IMR-90 (cell line): Measurements from ENCODE around the gene ZNF821. TPM values are rescaled to one million over a fixed set of nuclear protein-coding genes. Genes with fewer than 3 reads are reported as not detected.

Experiments
- ATAC-seq: fragments of 200-7000 bp; cut with Tn5 transposase; 2 replicates; pipeline ENCODE4 v1.9.1; 2020; ENCODE audit warnings: low read depth, mild to moderate bottlenecking, moderate library complexity
- BruUV-seq: library from RNA; stranded (reverse); fragments of 400-500 nt; replicated peaks from 2 replicates; lab custom pipeline; 2021; lab: Mats Ljungman, UMichigan
- CTCF ChIA-PET: fragments of 300-600 bp; formaldehyde crosslinking; extraction: SDS; loops from one replicate; lab custom pipeline; 2021; ENCODE audit warnings: antibody characterized with exemption; lab: Yijun Ruan, JAX
- POLR2A ChIA-PET: fragments of 300-600 bp; sonication (Branson Sonifier 250); formaldehyde crosslinking; loops from one replicate; lab custom pipeline; 2022; ENCODE audit warnings: antibody characterized with exemption; ENCODE audit not compliant: unreplicated experiment; lab: Charles Lee
- DNase-seq: peaks from one replicate; pipeline ENCODE4 v3.0.0; 2013
- H2AFZ ChIP-seq: replicated peaks from 2 replicates; pipeline ENCODE3; 2013; ENCODE audit warnings: low read length, mild to moderate bottlenecking; ENCODE audit not compliant: poor library complexity
- H2AK5ac ChIP-seq: 2 replicates; pipeline ENCODE4 v1.6.1; 2013; ENCODE audit warnings: low read depth, low read length, inconsistent platforms
- H2AK9ac ChIP-seq: replicated peaks from 2 replicates; pipeline ENCODE3; 2013; ENCODE audit warnings: mild to moderate bottlenecking, low read depth, low read length, moderate library complexity; ENCODE audit not compliant: poor library complexity
- H2BK120ac ChIP-seq: 2 replicates; pipeline ENCODE4 v1.6.1; 2013; ENCODE audit warnings: low read depth, low read length, inconsistent platforms
- H2BK15ac ChIP-seq: 3 replicates; pipeline ENCODE4 v1.6.1; 2013; ENCODE audit warnings: low read depth, low read length, inconsistent platforms
- H2BK20ac ChIP-seq: 2 replicates; pipeline ENCODE4 v1.6.1; 2013; ENCODE audit warnings: low read depth, mild to moderate bottlenecking, inconsistent platforms, low read length, moderate library complexity
- H2BK5ac ChIP-seq: 2 replicates; pipeline ENCODE4 v1.6.1; 2013; ENCODE audit warnings: mild to moderate bottlenecking, low read depth, low read length, inconsistent platforms; ENCODE audit not compliant: poor library complexity, severe bottlenecking
- H3K14ac ChIP-seq: replicated peaks from 2 replicates; pipeline ENCODE4 v1.6.1; 2013; ENCODE audit warnings: low read depth, low read length, inconsistent platforms
- H3K18ac ChIP-seq: 2 replicates; pipeline ENCODE4 v1.6.1; 2013; ENCODE audit warnings: low read depth, low read length, control low read depth
- H3K23ac ChIP-seq: 2 replicates; pipeline ENCODE4 v1.6.1; 2013; ENCODE audit warnings: low read depth, low read length, inconsistent platforms
- H3K27ac ChIP-seq: 2 replicates; pipeline ENCODE4 v1.5.1; 2013; ENCODE audit warnings: mild to moderate bottlenecking, control low read depth, low read length; ENCODE audit not compliant: insufficient read depth
- H3K27me3 ChIP-seq: 2 replicates; pipeline ENCODE4 v1.6.1; 2013; ENCODE audit warnings: low read length; ENCODE audit not compliant: control insufficient read depth, insufficient read depth
- H3K36me3 ChIP-seq: 2 replicates; pipeline ENCODE4 v1.6.1; 2013; ENCODE audit warnings: low read length, mixed read lengths; ENCODE audit not compliant: control insufficient read depth, insufficient read depth
- H3K4ac ChIP-seq: 2 replicates; pipeline ENCODE4 v1.6.1; 2013; ENCODE audit warnings: low read depth, low read length, inconsistent platforms
- H3K4me1 ChIP-seq: 2 replicates; pipeline ENCODE4 v1.6.1; 2013; ENCODE audit warnings: low read length, mixed read lengths; ENCODE audit not compliant: control insufficient read depth, insufficient read depth
- H3K4me2 ChIP-seq: 2 replicates; pipeline ENCODE4 v1.6.1; 2013; ENCODE audit warnings: low read depth, mild to moderate bottlenecking, control low read depth, low read length, moderate library complexity
- H3K4me3 ChIP-seq: 2 replicates; pipeline ENCODE4 v1.5.1; 2013; ENCODE audit warnings: low read depth, mild to moderate bottlenecking, control low read depth, low read length, moderate library complexity; ENCODE audit not compliant: insufficient read depth
- H3K56ac ChIP-seq: 2 replicates; pipeline ENCODE4 v1.6.1; 2013; ENCODE audit warnings: low read length, inconsistent platforms; ENCODE audit not compliant: insufficient read depth; ENCODE audit errors: extremely low read depth
- H3K79me1 ChIP-seq, 2 experiments: 2 replicates each; pipeline ENCODE4 v1.6.1; 2013; ENCODE audit warnings: low read length in 2 of 2, inconsistent platforms in 1 of 2, low read depth in 1 of 2
- H3K9ac ChIP-seq: 2 replicates; pipeline ENCODE4 v1.6.1; 2013; ENCODE audit warnings: low read depth, low read length, control low read depth
- H3K9me1 ChIP-seq: 2 replicates; pipeline ENCODE4 v1.6.1; 2013; ENCODE audit warnings: low read length, inconsistent platforms; ENCODE audit not compliant: insufficient read depth
- H3K9me3 ChIP-seq: 2 replicates; pipeline ENCODE4 v1.6.1; 2013; ENCODE audit warnings: low read length; ENCODE audit not compliant: control insufficient read depth, insufficient read depth
- H4K20me1 ChIP-seq: 2 replicates; pipeline ENCODE4 v1.6.1; 2013; ENCODE audit warnings: low read length, inconsistent platforms; ENCODE audit not compliant: insufficient read depth
- H4K5ac ChIP-seq: 2 replicates; pipeline ENCODE4 v1.6.1; 2013; ENCODE audit warnings: mild to moderate bottlenecking, low read depth, low read length, control low read depth
- H4K8ac ChIP-seq, 2 experiments: 2 replicates each; pipeline ENCODE4 v1.6.1; 2013; ENCODE audit warnings: low read depth in 2 of 2, low read length in 2 of 2, control low read depth in 1 of 2, inconsistent platforms in 1 of 2
- H4K91ac ChIP-seq: 2 replicates; pipeline ENCODE4 v1.6.1; 2013; ENCODE audit warnings: low read depth, low read length, inconsistent platforms; ENCODE audit not compliant: insufficient read depth
- FOS ChIP-seq: fragments of 150-350 bp; IDR thresholded peaks from 2 replicates; pipeline ENCODE4 v1.6.1; 2016; ENCODE audit warnings: low read depth, low read length
- MAZ ChIP-seq: IDR thresholded peaks from 2 replicates; pipeline ENCODE4 v1.6.1; 2012; ENCODE audit warnings: low read depth, mild to moderate bottlenecking, low read length, improper control_type of control experiment, moderate library complexity, borderline replicate concordance
- MXI1 ChIP-seq: IDR thresholded peaks from 2 replicates; pipeline ENCODE4 v1.6.1; 2012; ENCODE audit warnings: low read depth, mild to moderate bottlenecking, low read length, moderate library complexity, borderline replicate concordance
- POLR2A ChIP-seq: IDR thresholded peaks from 2 replicates; pipeline ENCODE4 v1.6.1; 2012; ENCODE audit warnings: mild to moderate bottlenecking, low read depth, low read length
- RAD21 ChIP-seq: IDR thresholded peaks from 2 replicates; pipeline ENCODE4 v1.6.1; 2012; ENCODE audit warnings: low read length, improper control_type of control experiment
- RCOR1 ChIP-seq: IDR thresholded peaks from 2 replicates; pipeline ENCODE4 v1.6.1; 2012; ENCODE audit warnings: mild to moderate bottlenecking, low read length, improper control_type of control experiment; ENCODE audit not compliant: insufficient replicate concordance
- WGBS, 2 experiments: methylation state at CpG; one replicate each; pipeline versions ENCODE4 v1.1.5 to v1.1.7; 2013; ENCODE audit warnings: missing lambda C conversion rate in 2 of 2; ENCODE audit not compliant: insufficient read length in 1 of 2; ENCODE audit errors: extremely low coverage in 2 of 2; 5-methylcytosine and 5-hydroxymethylcytosine counted together
- dilution Hi-C: fragments of 300-500 bp; cut with HindIII; formaldehyde crosslinking; loops from one replicate; pipeline ENCODE4 v1.14.3; 2018; ENCODE audit warnings: low sequenced_read_pairs; ENCODE audit not compliant: unreplicated experiment
- in situ Hi-C: fragments of 300-500 bp; cut with MboI; formaldehyde crosslinking; loops from 3 replicates; pipeline ENCODE4 v1.14.3; 2019; ENCODE audit warnings: low sequenced_read_pairs, inconsistent platforms, mixed read lengths
- intact Hi-C: fragments of 100-400 bp; cut with micrococcal nuclease; formaldehyde crosslinking; loops from 2 replicates; pipeline ENCODE4 v1.10.0; 2022
- polyA plus RNA-seq, 3 experiments: library from polyadenylated mRNA; depleted of rRNA; stranded (reverse); fragments of >200 nt; gene quantifications; 2 replicates each; pipeline ENCODE4 v1.2.3, GENCODE V29; 2012; ENCODE audit warnings: low replicate concordance in 1 of 3
- total RNA-seq: library from RNA; depleted of rRNA; stranded (reverse); fragments of >200 nt; gene quantifications from 2 replicates; pipeline ENCODE4 v1.2.3, GENCODE V29; 2012
- TF ChIP-seq, protein P1 (sequence below): fragments of 150-350 bp; IDR thresholded peaks from 2 replicates; pipeline ENCODE4 v1.6.1; 2016; ENCODE audit warnings: low read depth, mild to moderate bottlenecking, low read length, moderate library complexity, borderline replicate concordance
- TF ChIP-seq, protein P2 (sequence below): conservative IDR thresholded peaks from 2 replicates; pipeline ENCODE4 v1.5.1; 2012; ENCODE audit warnings: mild to moderate bottlenecking, low read depth, low read length, improper control_type of control experiment

The ZNF821 gene
- total and polyA plus RNA-seq, 2 of the 4 experiments (the other 2 are of a cell fraction) = 5.9 to 6.0 TPM

DNA sequence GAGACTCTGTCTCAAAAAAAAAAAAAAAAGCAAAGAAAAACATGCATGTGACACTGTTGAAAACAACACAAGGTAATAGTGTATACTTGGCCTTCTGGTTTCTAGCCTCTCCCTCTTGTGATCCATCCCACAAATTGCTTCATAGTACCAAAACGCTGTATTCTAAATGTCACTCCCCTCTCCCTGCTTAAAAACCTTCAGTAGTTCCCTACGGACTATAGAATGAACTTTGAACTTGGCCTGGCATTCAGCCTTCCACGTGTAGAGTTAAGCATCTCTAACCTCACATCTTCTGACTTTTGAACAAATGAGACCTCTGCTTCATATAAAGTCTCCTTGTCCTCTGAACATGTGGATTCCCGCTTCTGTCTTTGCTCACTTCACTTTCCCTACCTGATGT is 5.1 kb downstream of the ZNF821 start:
- 68% methylated on average over 4 of the region's 4 CpGs; no CpG with 5 or more reads in 1 of the 2 experiments for WGBS, 2 experiments
- BruUV-seq = no TSS peak

More for the DNA sequence above, 5.1 kb downstream of the ZNF821 start:
- no peak overlapping the region for H3K14ac ChIP-seq
- H3K79me1 ChIP-seq = peaks cover 2 to 9% of the 10 kb centered on the region in 2 experiments
- intact Hi-C loops (no loop called here), in situ Hi-C loops (no loop called here), dilution Hi-C loops (no loop called here)
- ChIA-PET CTCF (no interaction called here), POLR2A (no interaction called here)
- H2AK9ac ChIP-seq = no peak overlapping the region
- H4K5ac ChIP-seq = no peak overlapping the region
- H3K23ac ChIP-seq = no peak overlapping the region
- no peak overlapping the region for H4K91ac ChIP-seq
- H2BK20ac ChIP-seq = no peak overlapping the region
- H3K56ac ChIP-seq = no peak overlapping the region
- peaks cover 2% of the 10 kb centered on the region; the same call in 1 of the 2 replicates for H3K4me1 ChIP-seq
- no peak overlapping the region for H3K4me2 ChIP-seq
- DNase-seq (no peak), ATAC-seq (no peak)
- TF ChIP-seq RAD21 (no peak), MXI1 (no peak), POLR2A (no peak), RCOR1 (no peak), FOS (no peak), MAZ (no peak)
- TF ChIP-seq, protein P1, sequence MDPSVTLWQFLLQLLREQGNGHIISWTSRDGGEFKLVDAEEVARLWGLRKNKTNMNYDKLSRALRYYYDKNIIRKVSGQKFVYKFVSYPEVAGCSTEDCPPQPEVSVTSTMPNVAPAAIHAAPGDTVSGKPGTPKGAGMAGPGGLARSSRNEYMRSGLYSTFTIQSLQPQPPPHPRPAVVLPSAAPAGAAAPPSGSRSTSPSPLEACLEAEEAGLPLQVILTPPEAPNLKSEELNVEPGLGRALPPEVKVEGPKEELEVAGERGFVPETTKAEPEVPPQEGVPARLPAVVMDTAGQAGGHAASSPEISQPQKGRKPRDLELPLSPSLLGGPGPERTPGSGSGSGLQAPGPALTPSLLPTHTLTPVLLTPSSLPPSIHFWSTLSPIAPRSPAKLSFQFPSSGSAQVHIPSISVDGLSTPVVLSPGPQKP = no peak
- TF ChIP-seq, protein P2, sequence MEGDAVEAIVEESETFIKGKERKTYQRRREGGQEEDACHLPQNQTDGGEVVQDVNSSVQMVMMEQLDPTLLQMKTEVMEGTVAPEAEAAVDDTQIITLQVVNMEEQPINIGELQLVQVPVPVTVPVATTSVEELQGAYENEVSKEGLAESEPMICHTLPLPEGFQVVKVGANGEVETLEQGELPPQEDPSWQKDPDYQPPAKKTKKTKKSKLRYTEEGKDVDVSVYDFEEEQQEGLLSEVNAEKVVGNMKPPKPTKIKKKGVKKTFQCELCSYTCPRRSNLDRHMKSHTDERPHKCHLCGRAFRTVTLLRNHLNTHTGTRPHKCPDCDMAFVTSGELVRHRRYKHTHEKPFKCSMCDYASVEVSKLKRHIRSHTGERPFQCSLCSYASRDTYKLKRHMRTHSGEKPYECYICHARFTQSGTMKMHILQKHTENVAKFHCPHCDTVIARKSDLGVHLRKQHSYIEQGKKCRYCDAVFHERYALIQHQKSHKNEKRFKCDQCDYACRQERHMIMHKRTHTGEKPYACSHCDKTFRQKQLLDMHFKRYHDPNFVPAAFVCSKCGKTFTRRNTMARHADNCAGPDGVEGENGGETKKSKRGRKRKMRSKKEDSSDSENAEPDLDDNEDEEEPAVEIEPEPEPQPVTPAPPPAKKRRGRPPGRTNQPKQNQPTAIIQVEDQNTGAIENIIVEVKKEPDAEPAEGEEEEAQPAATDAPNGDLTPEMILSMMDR = no peak
- no peak overlapping the region for H2BK5ac ChIP-seq
- peaks cover 25% of the 10 kb centered on the region for H3K36me3 ChIP-seq
- H2BK120ac ChIP-seq = no peak overlapping the region
- no peak overlapping the region for H2AFZ ChIP-seq
- H3K9me3 ChIP-seq = no peaks in the 10 kb centered on the region
- H3K9me1 ChIP-seq = no peaks in the 10 kb centered on the region
- no peak overlapping the region for H2BK15ac ChIP-seq
- H3K18ac ChIP-seq = no peak overlapping the region
- no peak overlapping the region for H2AK5ac ChIP-seq
- no peak overlapping the region for H3K27ac ChIP-seq
- no peaks in the 10 kb centered on the region for H4K20me1 ChIP-seq
- no peak overlapping the region for H4K8ac ChIP-seq
- no peaks in the 10 kb centered on the region for H3K27me3 ChIP-seq
- H3K4ac ChIP-seq = no peak overlapping the region
- no peak overlapping the region for H3K9ac ChIP-seq
- no peak overlapping the region for H3K4me3 ChIP-seq
